Activated T-cell treated with anti-CD3 and anti-CD28 coated beads, Interleukin-2, amount 50 U/mL, for 1 hour (primary cell): Measurements from ENCODE around the gene C9orf50.

Experiments used
- DNase-seq: peaks from one replicate; pipeline ENCODE4 v3.0.0-alpha.2; 2020

The C9orf50 gene

GRCh38 chr9:129568560-129569501 lies 52.1 kb downstream of the C9orf50 start:
- peak; percentile 48 for DNase-seq

GRCh38 chr9:129567842-129568559 lies 52.9 kb downstream of the C9orf50 start:
- DNase-seq, result no peak

- DNase-seq, result no peak
These were observed 53.6 kb downstream of the C9orf50 start for GRCh38 chr9:129567329-129567728.

- no peak for DNase-seq
These were observed 54.2 kb downstream of the C9orf50 start for GRCh38 chr9:129566563-129567266.

- DNase-seq, result no peak
These were observed 58.0 kb downstream of the C9orf50 start for GRCh38 chr9:129562917-129563316.

- DNase-seq, result no peak
These were observed 58.4 kb downstream of the C9orf50 start for GRCh38 chr9:129562514-129562913.
